H9 (cell line): ENCODE results near the gene TCEAL8. TPM values are rescaled to one million over a fixed set of nuclear protein-coding genes. Genes with fewer than 3 reads are reported as not detected.

Experiments used
- DNase-seq: peaks from one replicate; pipeline ENCODE4 v3.0.0-alpha.2; 2017
- H2AFZ ChIP-seq: one replicate; pipeline ENCODE4 v1.6.1; 2013; ENCODE audit warnings: mild to moderate bottlenecking, low read length, control low read depth, moderate library complexity
- H2AK5ac ChIP-seq: 2 replicates; pipeline ENCODE4 v1.6.1; 2013; ENCODE audit warnings: low read length, control low read depth, mixed read lengths; ENCODE audit not compliant: insufficient read length
- H2BK120ac ChIP-seq: one replicate; pipeline ENCODE4 v1.6.1; 2013; ENCODE audit warnings: low read depth, mild to moderate bottlenecking, low read length, control low read depth, inconsistent platforms; ENCODE audit not compliant: poor library complexity, severe bottlenecking
- H2BK12ac ChIP-seq: 2 replicates; pipeline ENCODE4 v1.6.1; 2013; ENCODE audit warnings: low read length, control low read depth, mixed read lengths, low read depth; ENCODE audit not compliant: insufficient read length
- H2BK15ac ChIP-seq: 2 replicates; pipeline ENCODE4 v1.6.1; 2013; ENCODE audit warnings: low read depth, low read length, control low read depth
- H2BK20ac ChIP-seq: one replicate; pipeline ENCODE4 v1.6.1; 2013; ENCODE audit warnings: low read depth, mild to moderate bottlenecking, low read length, control low read depth, inconsistent platforms; ENCODE audit not compliant: poor library complexity, severe bottlenecking
- H2BK5ac ChIP-seq: 2 replicates; pipeline ENCODE4 v1.6.1; 2013; ENCODE audit warnings: low read length, control low read depth, mixed read lengths; ENCODE audit not compliant: insufficient read length
- H3K14ac ChIP-seq: 2 replicates; pipeline ENCODE4 v1.6.1; 2013; ENCODE audit warnings: low read length, control low read depth; ENCODE audit not compliant: insufficient read depth
- H3K18ac ChIP-seq: 2 replicates; pipeline ENCODE4 v1.6.1; 2013; ENCODE audit warnings: low read depth, mild to moderate bottlenecking, mixed read lengths, low read length, control low read depth; ENCODE audit not compliant: insufficient read length
- H3K23ac ChIP-seq: 2 replicates; pipeline ENCODE4 v1.6.1; 2013; ENCODE audit warnings: low read length, control low read depth, mixed read lengths, low read depth; ENCODE audit not compliant: insufficient read length
- H3K23me2 ChIP-seq: 2 replicates; pipeline ENCODE4 v1.6.1; 2013; ENCODE audit warnings: low read depth, mild to moderate bottlenecking, mixed read lengths, low read length, control low read depth; ENCODE audit not compliant: insufficient read length, poor library complexity, severe bottlenecking
- H3K27ac ChIP-seq: 2 replicates; pipeline ENCODE4 v1.5.1; 2013; ENCODE audit warnings: low read length, control low read depth, mixed read lengths, low read depth; ENCODE audit not compliant: insufficient read length
- H3K27me3 ChIP-seq: 2 replicates; pipeline ENCODE4 v1.6.1; 2013; ENCODE audit warnings: low read length, control low read depth, inconsistent platforms; ENCODE audit not compliant: insufficient read depth
- H3K4ac ChIP-seq: 2 replicates; pipeline ENCODE4 v1.6.1; 2013; ENCODE audit warnings: low read depth, mild to moderate bottlenecking, control low read depth, inconsistent platforms, low read length, moderate library complexity
- H3K4me1 ChIP-seq: 2 replicates; pipeline ENCODE4 v1.6.1; 2013; ENCODE audit warnings: low read length, control low read depth, inconsistent platforms; ENCODE audit not compliant: insufficient read depth
- H3K4me2 ChIP-seq: 2 replicates; pipeline ENCODE4 v1.6.1; 2013; ENCODE audit warnings: low read length, control low read depth, mixed read lengths; ENCODE audit not compliant: insufficient read length, insufficient read depth
- H3K56ac ChIP-seq: 2 replicates; pipeline ENCODE4 v1.6.1; 2013; ENCODE audit warnings: low read depth, mild to moderate bottlenecking, mixed read lengths, low read length, control low read depth; ENCODE audit not compliant: insufficient read length
- H3K79me1 ChIP-seq: 2 replicates; pipeline ENCODE4 v1.6.1; 2013; ENCODE audit warnings: low read depth, mild to moderate bottlenecking, moderate library complexity, low read length, control low read depth, inconsistent platforms; ENCODE audit not compliant: insufficient read depth, poor library complexity, severe bottlenecking
- H3K79me2 ChIP-seq: 2 replicates; pipeline ENCODE4 v1.6.1; 2013; ENCODE audit warnings: low read length, control low read depth, inconsistent platforms; ENCODE audit not compliant: insufficient read depth
- H3K9ac ChIP-seq: 2 replicates; pipeline ENCODE4 v1.6.1; 2013; ENCODE audit warnings: low read length, control low read depth, mixed read lengths; ENCODE audit not compliant: insufficient read length; ENCODE audit errors: extremely low read depth
- H3K9me3 ChIP-seq: one replicate; pipeline ENCODE4 v1.6.1; 2013; ENCODE audit warnings: low read depth, low read length, inconsistent platforms; ENCODE audit not compliant: control insufficient read depth
- H3T11ph ChIP-seq: one replicate; pipeline ENCODE4 v1.6.1; 2013; ENCODE audit warnings: mild to moderate bottlenecking, low read length, control low read depth, inconsistent platforms
- H4K20me1 ChIP-seq: one replicate; pipeline ENCODE4 v1.6.1; 2013; ENCODE audit not compliant: control insufficient read depth, insufficient read length, insufficient read depth
- H4K5ac ChIP-seq: 2 replicates; pipeline ENCODE4 v1.6.1; 2013; ENCODE audit warnings: low read depth, mild to moderate bottlenecking, mixed read lengths, low read length, control low read depth; ENCODE audit not compliant: insufficient read length
- H4K8ac ChIP-seq: replicated peaks from 2 replicates; pipeline ENCODE4 v1.6.1; 2013; ENCODE audit warnings: low read length, control low read depth, mixed read lengths, low read depth; ENCODE audit not compliant: insufficient read length
- H4K91ac ChIP-seq: 2 replicates; pipeline ENCODE4 v1.6.1; 2013; ENCODE audit warnings: low read depth, mild to moderate bottlenecking, moderate library complexity, mixed read lengths, low read length, control low read depth; ENCODE audit not compliant: insufficient read length
- H3K27ac Mint-ChIP-seq, 3 experiments: 2 replicates in 2 of 3; 3 replicates in 1 of 3; pipeline ENCODE4 v1.8.0; 2020 to 2021; ENCODE audit warnings: mixed read lengths in 3 of 3, mild to moderate bottlenecking in 1 of 3, moderate library complexity in 1 of 3
- H3K27me3 Mint-ChIP-seq: 2 replicates; pipeline ENCODE4 v1.8.0; 2021; ENCODE audit warnings: low read depth, mild to moderate bottlenecking, moderate library complexity, mixed read lengths
- H3K36me3 Mint-ChIP-seq, 3 experiments: 2 replicates in 2 of 3; 3 replicates in 1 of 3; pipeline ENCODE4 v1.8.0; 2020 to 2021; ENCODE audit warnings: low read depth in 3 of 3, mixed read lengths in 3 of 3; ENCODE audit not compliant: insufficient read depth in 1 of 3
- H3K4me1 Mint-ChIP-seq, 2 experiments: 2 replicates each; pipeline ENCODE4 v1.8.0; 2020; ENCODE audit warnings: mixed read lengths in 2 of 2
- H3K4me3 Mint-ChIP-seq, 2 experiments: 2 replicates in 1 of 2; 3 replicates in 1 of 2; pipeline ENCODE4 v1.8.0; 2020 to 2021; ENCODE audit warnings: mild to moderate bottlenecking in 2 of 2, mixed read lengths in 2 of 2, moderate library complexity in 1 of 2
- H3K9me3 Mint-ChIP-seq, 2 experiments: 2 replicates in 1 of 2; 3 replicates in 1 of 2; pipeline ENCODE4 v1.8.0; 2020; ENCODE audit warnings: mild to moderate bottlenecking in 2 of 2, mixed read lengths in 2 of 2, moderate library complexity in 1 of 2
- CTCF ChIP-seq: fragments of 200-600 bp; sonication (generic); conservative IDR thresholded peaks from 3 replicates; pipeline ENCODE4 v1.8.0; 2021; ENCODE audit warnings: antibody characterized with exemption, mild to moderate bottlenecking
- total RNA-seq: library from RNA; stranded (reverse); gene quantifications from 2 replicates; pipeline ENCODE4 v1.2.1, GENCODE V29; 2021

The TCEAL8 gene
- total RNA-seq, 1 experiment from 2014 or later = 78.1 TPM

GRCh38 chrX:103304705-103305104, 49.8 kb upstream of the TCEAL8 start:
- Mint-ChIP-seq H3K27me3 (no peaks in the 10 kb centered on the region), H3K9me3 (peaks cover 0 to 49% of the 10 kb centered on the region in 2 experiments; a peak in 3 of 5 replicates), H3K27ac (no peak overlapping the region), H3K4me1 (peaks cover 0 to 3% of the 10 kb centered on the region in 2 experiments; a peak in 2 of 4 replicates), H3K4me3 (no peak overlapping the region), H3K36me3 (peaks cover 2 to 10% (median 8%) of the 10 kb centered on the region in 3 experiments; a peak in 5 of 7 replicates)
- no peak for TF ChIP-seq CTCF
- Histone ChIP-seq H3K9me3 (no peaks in the 10 kb centered on the region), H2BK5ac (no peak overlapping the region), H3K79me1 (no peaks in the 10 kb centered on the region), H2AFZ (no peak overlapping the region), H3K27ac (no peak overlapping the region), H3K14ac (no peak overlapping the region), H3K27me3 (no peaks in the 10 kb centered on the region), H4K8ac (no peak overlapping the region), H3K23ac (no peak overlapping the region), H3K79me2 (no peaks in the 10 kb centered on the region), H3K4me2 (no peak overlapping the region), H2BK120ac (no peak overlapping the region), H4K20me1 (peaks cover 2% of the 10 kb centered on the region), H2BK12ac (no peak overlapping the region), H3K4me1 (no peaks in the 10 kb centered on the region), H4K5ac (no peak overlapping the region), H3K18ac (no peak overlapping the region), H4K91ac (no peak overlapping the region), H2BK20ac (no peak overlapping the region), H3K56ac (no peak overlapping the region), H3K9ac (no peak overlapping the region), H3K4ac (no peak overlapping the region), H3K23me2 (no peaks in the 10 kb centered on the region), H3T11ph (no peak overlapping the region), H2AK5ac (no peak overlapping the region), H2BK15ac (no peak overlapping the region)
- no peak for DNase-seq
